NCI-H187 (cell line): ENCODE measurements around the gene ZNF275.
"Not testable (repeated sequence)": the region's sequence is repeated elsewhere in the genome, so short reads cannot be mapped to it uniquely, and the experiment has no call there.

ENCODE experiments used
- DNase-seq, 2 experiments: peaks; one replicate each; lab custom pipeline; 2025; lab: John Stamatoyannopoulos, UW

ZNF275 gene

DNA sequence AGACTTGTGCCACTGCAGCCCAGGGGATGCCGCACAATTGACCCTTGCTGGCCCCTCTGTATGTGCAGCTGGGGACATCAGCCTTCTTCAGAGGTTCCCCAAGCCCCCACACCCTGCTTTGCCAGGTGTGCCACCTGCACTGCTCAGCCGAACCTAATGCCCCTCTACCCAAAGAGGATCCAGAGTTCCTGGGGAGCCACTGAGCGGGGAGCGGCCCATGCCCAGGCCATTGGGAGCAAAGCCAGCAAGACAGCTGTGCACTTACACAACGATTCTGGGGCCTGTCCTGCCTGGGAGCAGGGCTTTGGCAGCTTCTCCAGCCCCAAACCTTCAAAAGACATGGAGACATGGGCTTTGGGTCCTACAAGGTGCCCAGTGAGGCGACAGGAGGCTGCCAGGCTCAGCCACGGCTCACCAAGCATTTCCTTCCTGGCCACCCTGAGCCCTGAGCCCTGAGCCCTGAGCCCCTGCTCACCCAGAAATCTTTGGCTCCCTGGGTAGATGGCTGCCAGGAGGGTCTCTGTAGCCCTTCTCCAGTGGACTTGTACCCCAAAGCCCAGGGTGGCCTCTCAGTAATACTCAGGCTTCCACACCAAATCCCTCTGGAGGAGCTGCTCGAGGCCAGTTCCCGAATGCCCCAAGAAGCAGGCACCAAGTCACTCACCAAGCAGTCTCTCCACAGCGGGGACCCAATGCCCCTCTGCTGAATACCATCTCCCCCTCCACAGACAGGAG is 54.2 kb downstream of the ZNF275 start:
- DNase-seq: no peak

DNA sequence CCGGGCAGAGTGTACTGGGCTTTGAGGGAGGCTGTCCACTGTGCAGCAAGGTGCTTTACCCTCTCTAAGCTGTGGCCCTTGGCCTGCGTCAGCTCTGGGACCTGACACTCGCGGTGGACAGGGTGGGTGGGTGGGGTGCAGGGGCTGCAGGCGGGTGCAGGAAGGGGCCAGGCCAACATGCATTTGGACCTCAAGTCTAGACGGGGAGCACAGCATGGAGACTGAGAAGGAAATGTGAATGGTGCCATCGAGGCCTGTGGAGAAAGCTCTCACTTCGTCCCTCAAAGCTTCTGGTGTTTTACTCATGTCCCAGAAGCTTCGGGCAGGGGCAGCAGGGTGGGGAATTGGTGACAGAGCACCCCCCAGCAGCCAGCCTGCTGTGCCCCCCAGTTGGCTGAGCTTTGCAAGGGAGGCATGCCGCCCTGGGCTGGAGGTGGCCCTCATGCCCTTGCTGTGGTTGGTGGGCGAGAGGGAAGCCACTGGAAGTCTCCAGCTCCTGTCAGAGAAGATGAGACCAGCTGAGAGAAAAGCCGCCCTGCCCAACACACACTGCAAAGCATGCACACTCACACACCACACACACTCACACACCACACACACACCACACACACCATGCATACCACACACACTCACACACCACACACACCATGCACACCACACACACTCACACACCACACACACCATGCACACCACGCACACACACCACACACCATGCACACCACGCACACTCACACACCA is 54.9 kb downstream of the ZNF275 start:
- no peak for DNase-seq

DNA sequence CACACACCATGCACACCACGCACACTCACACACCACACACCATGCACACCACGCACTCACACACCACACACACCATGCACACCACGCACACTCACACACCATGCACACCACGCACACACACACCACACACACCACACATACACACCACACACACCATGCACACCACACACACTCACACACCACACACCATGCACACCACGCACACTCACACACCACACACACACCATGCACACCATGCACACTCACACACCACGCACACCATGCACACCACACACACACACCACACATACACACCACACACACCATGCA is 55.5 kb downstream of the ZNF275 start:
- not testable (repeated sequence) for DNase-seq

DNA sequence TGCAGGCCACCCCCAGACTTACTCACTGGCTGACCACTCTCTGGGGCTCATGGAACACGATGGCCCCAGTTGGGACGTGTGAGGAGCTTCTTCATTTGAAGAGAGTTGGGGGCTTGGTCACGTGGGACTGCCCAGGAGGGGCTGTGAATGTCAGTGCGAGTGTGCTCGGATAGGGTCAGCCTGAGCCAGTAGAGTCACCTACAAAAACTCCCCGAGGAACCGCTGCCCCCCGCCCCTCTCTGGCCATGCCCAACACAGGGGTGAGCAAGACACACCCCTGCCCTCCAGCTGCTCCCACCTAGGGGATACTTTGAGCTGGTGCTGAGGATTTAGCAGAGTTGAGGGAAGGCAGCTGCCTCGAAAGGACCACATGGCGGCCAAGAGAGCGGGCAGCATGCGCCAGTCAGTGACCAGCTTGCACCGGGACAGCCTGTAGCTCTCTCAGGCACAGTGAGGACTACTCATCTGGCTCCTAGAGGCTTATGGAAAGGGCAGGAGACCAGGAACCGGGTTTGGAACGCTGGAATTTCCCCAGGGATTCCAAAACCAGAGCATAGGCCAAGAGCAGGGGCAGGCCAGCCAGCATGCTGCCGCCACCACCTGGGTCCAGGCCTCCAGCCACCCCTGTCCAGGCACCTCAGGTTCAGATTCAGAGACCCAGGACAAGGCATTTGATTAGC is 58.8 kb downstream of the ZNF275 start:
- no peak for DNase-seq

DNA sequence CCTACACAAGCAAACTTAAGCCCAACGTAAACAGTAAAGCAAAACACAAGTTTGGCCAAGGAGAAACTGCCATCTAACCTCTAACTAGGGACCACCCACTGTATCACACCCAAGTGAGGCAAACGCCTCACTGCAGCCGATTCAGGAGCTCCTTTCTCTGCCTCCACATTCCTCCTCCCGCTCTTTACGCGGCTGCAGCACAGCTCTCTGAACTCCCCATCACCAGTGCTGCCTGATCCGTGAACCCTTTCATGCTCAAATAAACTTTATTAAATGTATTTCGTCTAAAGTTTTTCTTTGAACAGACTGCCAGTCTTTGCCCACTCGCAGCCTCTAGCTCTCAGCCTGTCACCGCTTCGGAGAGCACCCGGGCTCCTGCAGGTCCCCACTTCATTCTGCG is 60.7 kb downstream of the ZNF275 start:
- no peak for DNase-seq

DNA sequence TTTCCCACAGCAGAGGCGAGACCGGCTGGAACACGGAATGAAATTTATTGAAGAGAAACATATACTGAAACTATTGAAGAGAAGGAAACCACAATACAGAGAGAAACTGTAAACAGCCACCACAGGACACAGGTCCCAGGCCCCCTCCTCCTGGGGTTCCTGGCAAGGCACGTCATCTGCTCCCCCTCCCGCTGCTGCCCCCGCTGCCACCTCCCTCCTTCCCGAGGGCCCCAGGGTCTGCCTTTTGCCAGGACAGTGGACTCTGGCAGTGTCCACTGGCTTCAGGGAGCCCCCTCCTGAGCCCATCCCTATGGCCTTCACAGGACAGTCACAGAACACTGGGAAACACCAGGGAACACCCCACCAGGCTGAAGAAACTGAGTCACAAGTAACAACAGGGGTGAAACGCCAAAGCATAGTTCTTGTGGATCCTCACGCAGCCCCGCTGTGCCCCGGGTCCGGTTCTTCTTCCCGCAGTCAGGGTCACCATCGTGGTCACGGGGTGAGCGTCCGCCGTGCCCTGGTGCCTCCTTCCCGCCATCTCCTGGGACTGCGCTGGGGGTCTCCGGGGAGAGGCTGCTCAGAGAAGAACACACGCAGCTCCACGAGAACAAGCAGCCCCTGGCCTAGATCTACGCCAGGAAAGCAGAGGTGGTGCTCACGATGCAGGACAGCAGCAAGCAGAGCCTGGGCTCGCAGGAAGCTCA is 61.8 kb downstream of the ZNF275 start:
- no peak for DNase-seq

DNA sequence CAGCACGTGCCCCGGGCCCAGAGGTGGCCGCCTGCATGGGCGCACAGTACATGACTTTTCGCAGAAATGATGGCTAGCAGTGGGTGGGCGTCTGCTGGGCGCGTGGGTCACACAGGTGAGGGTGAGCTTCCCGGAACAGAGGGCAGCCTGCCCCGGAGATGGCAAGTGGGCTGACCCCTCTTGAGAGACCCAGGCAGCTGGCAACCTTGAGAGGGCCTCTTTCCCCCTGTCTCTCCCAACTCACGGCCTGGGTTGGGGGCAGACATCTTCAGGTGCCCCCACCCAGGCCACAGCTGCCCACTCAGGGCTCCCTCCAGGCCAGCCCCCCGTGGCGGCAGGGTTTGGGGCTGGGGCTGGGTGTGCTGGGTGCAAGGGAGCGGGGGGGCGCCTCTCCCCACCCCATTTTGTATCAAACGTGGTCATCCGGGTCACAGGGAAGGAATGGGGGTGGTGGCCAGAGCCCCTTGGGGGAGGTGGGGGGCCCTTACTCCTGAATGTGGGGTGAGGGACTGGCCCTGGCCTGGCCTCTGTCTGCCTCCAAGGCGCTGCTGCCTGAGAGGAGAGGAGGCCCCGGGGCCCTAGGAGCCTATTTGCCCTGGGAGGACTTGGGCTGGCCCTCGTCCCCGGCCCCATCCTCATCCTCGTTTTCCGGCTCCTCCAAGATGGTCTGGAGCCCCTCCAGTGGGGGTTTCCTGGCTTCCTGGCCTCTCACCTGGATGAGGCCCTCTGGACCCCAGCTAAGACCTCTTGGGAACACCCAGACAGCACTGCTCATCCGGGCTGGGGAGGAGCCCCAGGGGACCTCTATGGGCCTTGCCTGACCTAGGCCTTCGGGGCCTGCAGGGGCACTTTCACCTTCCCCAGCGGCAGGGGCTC is 62.6 kb downstream of the ZNF275 start:
- DNase-seq: no peak

DNA sequence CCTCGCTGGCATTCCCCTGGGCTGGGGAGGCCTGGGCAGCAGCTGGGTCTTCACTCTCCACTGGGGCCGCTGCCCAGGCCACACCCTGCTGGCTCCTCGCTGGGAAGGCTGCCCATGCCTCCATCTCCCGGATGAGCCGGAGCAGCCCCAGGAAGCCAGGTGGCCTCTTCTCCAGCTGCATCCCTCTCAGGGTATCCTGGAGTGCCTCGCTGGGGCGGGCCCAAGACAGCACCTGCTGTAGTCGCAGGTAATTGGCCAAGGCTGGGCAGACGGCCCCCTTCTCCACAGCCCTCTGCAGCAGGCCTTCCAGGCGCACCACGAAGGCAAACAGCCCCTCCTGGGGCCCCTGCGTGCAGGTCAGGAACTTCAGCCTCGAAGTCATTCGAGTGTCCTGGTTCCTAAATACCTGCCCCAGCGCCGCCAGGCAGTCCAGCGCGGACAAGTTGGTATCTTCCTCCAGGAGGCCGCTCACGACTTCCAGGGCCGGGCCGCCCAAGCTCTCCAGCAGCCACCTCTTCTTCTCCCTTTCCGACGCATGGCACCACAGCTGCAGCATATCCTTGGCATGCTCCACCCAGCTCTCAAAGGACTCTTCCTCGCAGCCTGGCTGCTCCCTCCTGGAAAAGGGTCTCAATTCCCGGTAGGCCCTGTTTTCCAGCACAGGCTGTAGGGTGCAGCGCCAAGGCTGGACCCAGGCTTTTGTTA is 63.5 kb downstream of the ZNF275 start:
- DNase-seq: peak; percentile 60 to 86

DNA sequence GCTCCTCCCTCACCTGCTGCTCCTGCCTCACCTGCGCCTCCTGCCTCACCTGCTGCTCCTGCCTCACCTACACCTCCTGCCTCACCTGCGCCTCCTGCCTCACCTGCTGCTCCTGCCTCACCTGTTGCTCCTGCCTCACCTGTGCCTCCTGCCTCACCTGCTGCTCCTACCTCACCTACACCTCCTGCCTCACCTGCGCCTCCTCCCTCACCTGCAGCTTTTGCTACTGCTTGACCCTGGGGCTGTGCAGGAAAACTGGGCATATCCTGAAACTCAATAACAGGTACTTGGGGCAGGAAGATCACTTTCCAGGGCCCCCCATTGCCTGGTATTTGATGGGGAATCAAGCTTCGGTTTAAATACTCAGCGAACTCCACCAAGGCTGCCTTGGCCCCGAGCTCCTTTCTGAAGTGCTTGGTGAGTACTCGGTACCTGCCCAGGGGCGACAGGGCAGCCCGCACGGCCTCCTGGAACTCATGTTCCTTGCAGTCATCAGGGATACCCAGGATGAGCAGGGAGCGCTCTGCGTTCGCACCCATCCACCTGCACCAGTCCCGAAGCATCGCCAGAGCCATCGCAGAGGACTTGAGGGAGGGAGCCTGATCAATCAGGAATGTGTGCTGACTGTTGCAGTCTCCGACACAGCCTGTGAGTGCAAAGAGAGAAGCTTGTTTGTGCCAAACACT is 64.5 kb downstream of the ZNF275 start:
- no peak for DNase-seq

DNA sequence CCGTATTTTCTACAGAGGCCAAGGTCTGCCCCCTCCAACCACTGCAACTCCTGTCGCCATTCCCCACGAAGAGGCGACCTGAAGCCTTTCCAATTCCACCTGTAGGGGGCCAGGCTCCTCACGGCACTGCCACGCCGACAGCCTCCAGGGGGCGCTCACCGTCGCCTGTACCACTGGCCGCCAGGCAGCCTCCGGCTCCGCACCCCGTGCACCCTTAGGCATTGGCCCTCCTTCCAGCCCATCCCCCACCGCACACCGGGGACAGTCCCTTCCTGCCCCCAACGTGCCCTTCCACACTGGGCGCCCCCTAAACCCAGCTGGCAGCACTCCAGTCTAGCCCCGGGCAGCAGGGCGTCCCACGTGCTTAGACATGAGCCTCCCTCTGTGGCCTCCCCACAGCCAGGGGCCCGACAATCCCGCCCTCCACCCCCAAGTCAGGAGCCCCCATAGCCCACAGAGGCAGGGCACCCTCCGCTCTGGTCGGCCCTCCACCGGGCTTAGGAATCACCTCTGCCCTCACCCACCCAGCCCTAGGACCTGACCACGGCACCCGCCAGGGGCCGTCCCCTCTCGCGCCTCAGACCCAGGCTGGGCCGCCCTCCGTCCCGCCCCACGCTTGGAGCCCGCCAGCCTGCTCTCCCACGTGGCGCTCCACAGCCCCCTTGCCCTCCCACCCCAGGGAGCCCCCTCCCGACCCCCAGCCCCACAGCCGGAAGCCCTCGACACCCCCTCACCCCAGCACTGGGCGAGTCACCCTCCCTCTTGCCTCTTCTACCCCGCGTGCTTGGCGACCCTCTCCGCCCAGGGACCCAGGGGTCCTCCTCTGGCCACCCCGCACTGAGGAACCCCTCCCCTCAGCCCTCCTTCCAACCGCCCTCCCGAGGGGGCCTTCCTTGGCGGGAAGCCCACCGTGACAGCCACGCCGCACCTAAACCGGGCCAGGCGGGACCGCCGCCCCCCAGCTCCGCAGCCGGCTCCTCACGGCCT is 66.5 kb downstream of the ZNF275 start:
- no peak for DNase-seq

DNA sequence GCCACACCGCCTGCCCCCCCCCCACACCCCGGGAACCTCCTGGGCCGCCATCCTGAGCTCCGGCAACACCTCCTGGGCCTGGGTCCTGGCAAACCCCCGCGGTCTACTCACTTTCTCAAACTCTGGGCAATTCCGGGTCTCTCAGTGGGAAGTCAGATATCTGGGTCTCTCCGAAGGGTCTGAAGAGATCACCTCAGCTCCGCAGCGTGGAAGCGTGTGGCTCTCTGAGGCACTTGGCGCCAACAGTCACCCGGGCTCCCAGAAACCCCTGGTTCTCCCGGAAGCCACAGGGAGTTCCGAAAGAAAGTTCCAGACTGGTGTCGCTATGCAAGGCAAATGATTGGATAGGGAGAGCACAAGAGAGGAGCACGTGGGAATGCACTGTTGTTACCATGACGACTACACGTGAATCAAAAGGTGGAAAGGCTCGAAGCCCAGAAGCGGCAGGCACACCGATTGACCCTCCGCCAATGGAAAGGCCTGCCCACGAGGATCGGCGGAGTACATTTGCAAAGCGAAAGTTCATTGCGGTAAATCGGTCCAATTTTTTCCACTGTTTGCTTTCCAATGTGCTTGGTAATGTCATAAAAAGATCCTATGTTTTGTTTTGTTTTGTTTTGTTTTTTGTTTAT is 67.3 kb downstream of the ZNF275 start, which contains the start of gene PNMA6E:
PNMA6E (minus strand) TSS at position 218 of the 632 bp plus-strand sequence. CDS start 2,501 bp downstream, outside the sequence.
- DNase-seq: no peak
